H9 (cell line): ENCODE measurements around the gene NBEAL1. TPM values are rescaled to one million over a fixed set of nuclear protein-coding genes. Genes with fewer than 3 reads are reported as not detected.

Experiments used
- DNase-seq: peaks from one replicate; pipeline ENCODE4 v3.0.0-alpha.2; 2017
- H2AFZ ChIP-seq: one replicate; pipeline ENCODE4 v1.6.1; 2013; ENCODE audit warnings: mild to moderate bottlenecking, low read length, control low read depth, moderate library complexity
- H2AK5ac ChIP-seq: 2 replicates; pipeline ENCODE4 v1.6.1; 2013; ENCODE audit warnings: low read length, control low read depth, mixed read lengths; ENCODE audit not compliant: insufficient read length
- H2BK120ac ChIP-seq: one replicate; pipeline ENCODE4 v1.6.1; 2013; ENCODE audit warnings: low read depth, mild to moderate bottlenecking, low read length, control low read depth, inconsistent platforms; ENCODE audit not compliant: poor library complexity, severe bottlenecking
- H2BK12ac ChIP-seq: 2 replicates; pipeline ENCODE4 v1.6.1; 2013; ENCODE audit warnings: low read length, control low read depth, mixed read lengths, low read depth; ENCODE audit not compliant: insufficient read length
- H2BK15ac ChIP-seq: 2 replicates; pipeline ENCODE4 v1.6.1; 2013; ENCODE audit warnings: low read depth, low read length, control low read depth
- H2BK20ac ChIP-seq: one replicate; pipeline ENCODE4 v1.6.1; 2013; ENCODE audit warnings: low read depth, mild to moderate bottlenecking, low read length, control low read depth, inconsistent platforms; ENCODE audit not compliant: poor library complexity, severe bottlenecking
- H2BK5ac ChIP-seq: 2 replicates; pipeline ENCODE4 v1.6.1; 2013; ENCODE audit warnings: low read length, control low read depth, mixed read lengths; ENCODE audit not compliant: insufficient read length
- H3K14ac ChIP-seq: 2 replicates; pipeline ENCODE4 v1.6.1; 2013; ENCODE audit warnings: low read length, control low read depth; ENCODE audit not compliant: insufficient read depth
- H3K18ac ChIP-seq: 2 replicates; pipeline ENCODE4 v1.6.1; 2013; ENCODE audit warnings: low read depth, mild to moderate bottlenecking, mixed read lengths, low read length, control low read depth; ENCODE audit not compliant: insufficient read length
- H3K23ac ChIP-seq: 2 replicates; pipeline ENCODE4 v1.6.1; 2013; ENCODE audit warnings: low read length, control low read depth, mixed read lengths, low read depth; ENCODE audit not compliant: insufficient read length
- H3K23me2 ChIP-seq: 2 replicates; pipeline ENCODE4 v1.6.1; 2013; ENCODE audit warnings: low read depth, mild to moderate bottlenecking, mixed read lengths, low read length, control low read depth; ENCODE audit not compliant: insufficient read length, poor library complexity, severe bottlenecking
- H3K27ac ChIP-seq: 2 replicates; pipeline ENCODE4 v1.5.1; 2013; ENCODE audit warnings: low read length, control low read depth, mixed read lengths, low read depth; ENCODE audit not compliant: insufficient read length
- H3K27me3 ChIP-seq: 2 replicates; pipeline ENCODE4 v1.6.1; 2013; ENCODE audit warnings: low read length, control low read depth, inconsistent platforms; ENCODE audit not compliant: insufficient read depth
- H3K4ac ChIP-seq: 2 replicates; pipeline ENCODE4 v1.6.1; 2013; ENCODE audit warnings: low read depth, mild to moderate bottlenecking, control low read depth, inconsistent platforms, low read length, moderate library complexity
- H3K4me1 ChIP-seq: 2 replicates; pipeline ENCODE4 v1.6.1; 2013; ENCODE audit warnings: low read length, control low read depth, inconsistent platforms; ENCODE audit not compliant: insufficient read depth
- H3K4me2 ChIP-seq: 2 replicates; pipeline ENCODE4 v1.6.1; 2013; ENCODE audit warnings: low read length, control low read depth, mixed read lengths; ENCODE audit not compliant: insufficient read length, insufficient read depth
- H3K56ac ChIP-seq: 2 replicates; pipeline ENCODE4 v1.6.1; 2013; ENCODE audit warnings: low read depth, mild to moderate bottlenecking, mixed read lengths, low read length, control low read depth; ENCODE audit not compliant: insufficient read length
- H3K79me1 ChIP-seq: 2 replicates; pipeline ENCODE4 v1.6.1; 2013; ENCODE audit warnings: low read depth, mild to moderate bottlenecking, moderate library complexity, low read length, control low read depth, inconsistent platforms; ENCODE audit not compliant: insufficient read depth, poor library complexity, severe bottlenecking
- H3K79me2 ChIP-seq: 2 replicates; pipeline ENCODE4 v1.6.1; 2013; ENCODE audit warnings: low read length, control low read depth, inconsistent platforms; ENCODE audit not compliant: insufficient read depth
- H3K9ac ChIP-seq: 2 replicates; pipeline ENCODE4 v1.6.1; 2013; ENCODE audit warnings: low read length, control low read depth, mixed read lengths; ENCODE audit not compliant: insufficient read length; ENCODE audit errors: extremely low read depth
- H3K9me3 ChIP-seq: one replicate; pipeline ENCODE4 v1.6.1; 2013; ENCODE audit warnings: low read depth, low read length, inconsistent platforms; ENCODE audit not compliant: control insufficient read depth
- H3T11ph ChIP-seq: one replicate; pipeline ENCODE4 v1.6.1; 2013; ENCODE audit warnings: mild to moderate bottlenecking, low read length, control low read depth, inconsistent platforms
- H4K20me1 ChIP-seq: one replicate; pipeline ENCODE4 v1.6.1; 2013; ENCODE audit not compliant: control insufficient read depth, insufficient read length, insufficient read depth
- H4K5ac ChIP-seq: 2 replicates; pipeline ENCODE4 v1.6.1; 2013; ENCODE audit warnings: low read depth, mild to moderate bottlenecking, mixed read lengths, low read length, control low read depth; ENCODE audit not compliant: insufficient read length
- H4K8ac ChIP-seq: replicated peaks from 2 replicates; pipeline ENCODE4 v1.6.1; 2013; ENCODE audit warnings: low read length, control low read depth, mixed read lengths, low read depth; ENCODE audit not compliant: insufficient read length
- H4K91ac ChIP-seq: 2 replicates; pipeline ENCODE4 v1.6.1; 2013; ENCODE audit warnings: low read depth, mild to moderate bottlenecking, moderate library complexity, mixed read lengths, low read length, control low read depth; ENCODE audit not compliant: insufficient read length
- H3K27ac Mint-ChIP-seq, 3 experiments: 2 replicates in 2 of 3; 3 replicates in 1 of 3; pipeline ENCODE4 v1.8.0; 2020 to 2021; ENCODE audit warnings: mixed read lengths in 3 of 3, mild to moderate bottlenecking in 1 of 3, moderate library complexity in 1 of 3
- H3K27me3 Mint-ChIP-seq: 2 replicates; pipeline ENCODE4 v1.8.0; 2021; ENCODE audit warnings: low read depth, mild to moderate bottlenecking, moderate library complexity, mixed read lengths
- H3K36me3 Mint-ChIP-seq, 3 experiments: 2 replicates in 2 of 3; 3 replicates in 1 of 3; pipeline ENCODE4 v1.8.0; 2020 to 2021; ENCODE audit warnings: low read depth in 3 of 3, mixed read lengths in 3 of 3; ENCODE audit not compliant: insufficient read depth in 1 of 3
- H3K4me1 Mint-ChIP-seq, 2 experiments: 2 replicates each; pipeline ENCODE4 v1.8.0; 2020; ENCODE audit warnings: mixed read lengths in 2 of 2
- H3K4me3 Mint-ChIP-seq, 2 experiments: 2 replicates in 1 of 2; 3 replicates in 1 of 2; pipeline ENCODE4 v1.8.0; 2020 to 2021; ENCODE audit warnings: mild to moderate bottlenecking in 2 of 2, mixed read lengths in 2 of 2, moderate library complexity in 1 of 2
- H3K9me3 Mint-ChIP-seq, 2 experiments: 2 replicates in 1 of 2; 3 replicates in 1 of 2; pipeline ENCODE4 v1.8.0; 2020; ENCODE audit warnings: mild to moderate bottlenecking in 2 of 2, mixed read lengths in 2 of 2, moderate library complexity in 1 of 2
- WGBS: extraction: QIAGEN DNeasy Blood & Tissue Kit; methylation state at CpG from one replicate; pipeline ENCODE4 v1.1.7; 2013; ENCODE audit warnings: missing lambda C conversion rate, low lambda C conversion rate, mixed read lengths; ENCODE audit not compliant: insufficient read length; ENCODE audit errors: extremely low coverage; 5-methylcytosine and 5-hydroxymethylcytosine counted together
- total RNA-seq: library from RNA; stranded (reverse); gene quantifications from 2 replicates; pipeline ENCODE4 v1.2.1, GENCODE V29; 2021
- TF ChIP-seq, protein P1 (sequence below): fragments of 200-600 bp; sonication (generic); conservative IDR thresholded peaks from 3 replicates; pipeline ENCODE4 v1.8.0; 2021; ENCODE audit warnings: antibody characterized with exemption, mild to moderate bottlenecking

NBEAL1 gene
- total RNA-seq, 1 experiment from 2014 or later: 10.1 TPM

DNA sequence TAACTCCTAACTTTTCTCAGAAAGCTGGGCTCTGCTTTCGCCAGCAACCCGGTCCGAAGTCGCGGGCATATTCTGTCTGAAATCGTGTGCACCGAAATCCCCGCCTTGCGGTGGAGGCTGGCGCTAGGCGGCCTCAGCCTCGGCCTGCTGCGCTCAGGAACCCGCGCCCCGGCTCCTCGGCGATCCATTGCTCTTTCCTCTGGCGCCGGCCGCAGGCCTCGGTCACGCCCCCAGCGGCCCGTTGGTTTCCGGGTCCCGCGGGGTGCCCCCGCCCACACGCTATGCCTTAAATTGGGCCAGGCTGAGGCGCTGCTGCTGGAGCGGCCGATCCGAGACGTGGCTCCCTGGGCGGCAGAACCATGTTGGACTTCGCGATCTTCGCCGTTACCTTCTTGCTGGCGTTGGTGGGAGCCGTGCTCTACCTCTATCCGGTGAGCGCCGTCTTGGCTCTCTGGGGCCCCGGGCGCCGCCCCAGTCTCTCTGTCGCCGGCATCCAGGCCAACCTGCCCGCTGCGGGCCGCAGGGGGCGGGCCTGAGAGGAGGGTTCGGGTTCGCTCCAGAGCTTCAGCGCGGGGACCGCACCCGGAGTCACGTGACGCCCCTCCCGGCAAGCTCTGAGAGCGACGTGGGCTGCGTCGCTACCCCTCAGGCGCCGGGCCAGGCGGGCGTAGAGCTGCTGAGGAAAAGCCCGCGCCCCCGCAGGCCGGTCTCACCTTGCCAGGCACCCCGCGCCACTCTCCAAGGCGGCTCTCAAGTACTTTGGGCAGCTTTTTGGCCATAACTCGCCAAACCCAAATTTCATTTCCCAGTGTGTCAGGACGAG lies 224.2 kb downstream of the NBEAL1 start, which contains the start of gene CYP20A1:
Gene CYP20A1 (plus strand): TSS at position 315 of the 823 bp plus-strand sequence. CDS start 45 bp downstream, at position 360.
- peak within 1 kb of the TSS; percentile 91 to 97 for H3K4me3 Mint-ChIP-seq

More for the DNA sequence above, 224.2 kb downstream of the NBEAL1 start, which contains the start of gene CYP20A1:
- no peaks in the 10 kb centered on the region for H3K9me3 ChIP-seq
- no peak within 1 kb of the TSS for H2BK5ac ChIP-seq
- no peak within 1 kb of the TSS; the same call in 1 of the 2 replicates for H3K4ac ChIP-seq
- peak within 1 kb of the TSS; percentile 87 for H3K9ac ChIP-seq
- H3T11ph ChIP-seq: peak within 1 kb of the TSS; percentile 63
- no peak within 1 kb of the TSS for H2BK20ac ChIP-seq
- H3K23me2 ChIP-seq: peaks cover 10% of the 10 kb centered on the region
- H3K27me3 ChIP-seq: no peaks in the 10 kb centered on the region
- peak; percentile 96 for DNase-seq
- peak within 1 kb of the TSS; percentile 68 for H2AFZ ChIP-seq
- no peaks in the 10 kb centered on the region for H4K20me1 ChIP-seq
- no peaks in the 10 kb centered on the region for H3K4me1 ChIP-seq
- peaks cover 4% of the 10 kb centered on the region; the same call in 1 of the 2 replicates for H3K79me2 ChIP-seq
- H4K91ac ChIP-seq: no peak within 1 kb of the TSS
- Mint-ChIP-seq H3K9me3 (no peaks in the 10 kb centered on the region; a peak in 1 of 5 replicates), H3K4me1 (peaks cover 10% of the 10 kb centered on the region in 2 experiments), H3K27me3 (no peaks in the 10 kb centered on the region), H3K36me3 (peaks cover 11 to 28% (median 24%) of the 10 kb centered on the region in 3 experiments), H3K27ac (peak within 1 kb of the TSS; percentile 96 to 99 (median 98))
- H2BK12ac ChIP-seq: no peak within 1 kb of the TSS
- no peaks in the 10 kb centered on the region for H3K79me1 ChIP-seq
- H4K5ac ChIP-seq: no peak within 1 kb of the TSS
- WGBS: no CpG with 5 or more reads among the region's 80 CpGs
- H3K23ac ChIP-seq: no peak within 1 kb of the TSS
- H2BK15ac ChIP-seq: no peak within 1 kb of the TSS
- no peak within 1 kb of the TSS for H2AK5ac ChIP-seq
- H3K14ac ChIP-seq: peak within 1 kb of the TSS; percentile 91
- H4K8ac ChIP-seq: no peak within 1 kb of the TSS
- peak within 1 kb of the TSS; percentile 96 for H3K18ac ChIP-seq
- H2BK120ac ChIP-seq: no peak within 1 kb of the TSS
- no peak within 1 kb of the TSS for H3K27ac ChIP-seq
- peak within 1 kb of the TSS; percentile 91 for H3K4me2 ChIP-seq
- no peak within 1 kb of the TSS for H3K56ac ChIP-seq
- TF ChIP-seq, protein P1, sequence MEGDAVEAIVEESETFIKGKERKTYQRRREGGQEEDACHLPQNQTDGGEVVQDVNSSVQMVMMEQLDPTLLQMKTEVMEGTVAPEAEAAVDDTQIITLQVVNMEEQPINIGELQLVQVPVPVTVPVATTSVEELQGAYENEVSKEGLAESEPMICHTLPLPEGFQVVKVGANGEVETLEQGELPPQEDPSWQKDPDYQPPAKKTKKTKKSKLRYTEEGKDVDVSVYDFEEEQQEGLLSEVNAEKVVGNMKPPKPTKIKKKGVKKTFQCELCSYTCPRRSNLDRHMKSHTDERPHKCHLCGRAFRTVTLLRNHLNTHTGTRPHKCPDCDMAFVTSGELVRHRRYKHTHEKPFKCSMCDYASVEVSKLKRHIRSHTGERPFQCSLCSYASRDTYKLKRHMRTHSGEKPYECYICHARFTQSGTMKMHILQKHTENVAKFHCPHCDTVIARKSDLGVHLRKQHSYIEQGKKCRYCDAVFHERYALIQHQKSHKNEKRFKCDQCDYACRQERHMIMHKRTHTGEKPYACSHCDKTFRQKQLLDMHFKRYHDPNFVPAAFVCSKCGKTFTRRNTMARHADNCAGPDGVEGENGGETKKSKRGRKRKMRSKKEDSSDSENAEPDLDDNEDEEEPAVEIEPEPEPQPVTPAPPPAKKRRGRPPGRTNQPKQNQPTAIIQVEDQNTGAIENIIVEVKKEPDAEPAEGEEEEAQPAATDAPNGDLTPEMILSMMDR: peak; percentile 44; the same call in 2 of the 3 replicates
